DMS53 treated with DMSO at 0.1 percent for 48 hours (cell line): ENCODE data around the gene RANBP1.
A peak's percentile ranks its signal among the peaks of the same experiment; 100 is the strongest.
"Not testable (repeated sequence)": the region's sequence is repeated elsewhere in the genome, so short reads cannot be mapped to it uniquely, and the experiment has no call there.

Experiments used
- DNase-seq: peaks from one replicate; lab custom pipeline; 2025; ENCODE audit not compliant: unreplicated experiment; lab: John Stamatoyannopoulos, UW

Gene RANBP1

GRCh38 chr22:20115691-20116375 lies at the start of gene RANBP1:
RANBP1 (plus strand) TSS chr22:20116104; CDS start chr22:20116185, 81 bp downstream.
- DNase-seq = no peak

GRCh38 chr22:20066617-20067383 lies 49.1 kb upstream of the RANBP1 start:
- DNase-seq = no peak

DNA sequence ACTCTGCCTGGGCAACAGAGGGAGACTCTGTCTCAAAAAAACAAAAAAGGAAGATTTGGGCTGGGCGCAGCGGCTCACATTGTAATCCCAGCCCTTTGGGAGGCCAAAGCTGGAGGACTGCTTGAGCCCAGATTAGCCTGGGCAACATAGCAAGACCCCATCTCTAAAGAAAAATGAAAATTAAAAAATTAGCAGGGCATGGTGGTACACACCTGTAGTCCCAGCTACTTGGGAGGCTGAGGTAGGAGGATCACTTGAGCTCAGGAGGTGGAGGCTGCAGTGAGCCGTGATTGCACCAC lies 48.6 kb upstream of the RANBP1 start:
- not testable (repeated sequence) for DNase-seq

GRCh38 chr22:20068640-20069039 lies 47.3 kb upstream of the RANBP1 start:
- no peak for DNase-seq

GRCh38 chr22:20069331-20070042 lies 46.4 kb upstream of the RANBP1 start:
- DNase-seq = no peak

DNA sequence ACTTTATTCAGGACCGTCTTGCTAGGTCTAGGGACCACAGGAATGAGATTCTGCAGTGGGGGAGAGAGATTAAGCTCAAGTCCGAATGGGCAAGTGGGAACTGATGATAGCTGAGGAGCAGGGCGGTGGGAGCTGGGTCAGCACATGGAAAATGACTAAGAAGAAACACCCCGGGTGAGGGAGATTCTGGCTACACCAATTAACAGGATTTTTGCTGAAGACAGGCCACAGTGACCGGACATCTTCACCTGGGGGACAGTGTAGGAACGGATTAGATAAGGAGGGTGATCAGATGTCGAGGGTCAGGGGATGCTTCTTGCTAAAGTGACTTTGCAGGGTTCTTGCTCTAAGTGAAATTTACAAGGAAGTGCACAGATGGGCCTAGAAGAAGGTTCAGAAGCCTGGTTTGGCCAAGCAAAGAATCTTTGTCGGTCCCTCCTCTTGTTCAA lies 44.4 kb upstream of the RANBP1 start:
- DNase-seq = no peak

- DNase-seq = no peak
Observed at GRCh38 chr22:20076627-20077172, 39.2 kb upstream of the RANBP1 start.

- peak; percentile 55 for DNase-seq
Observed at GRCh38 chr22:20079745-20080444, 36.0 kb upstream of the RANBP1 start, which contains the start of gene DGCR8. DGCR8 (plus strand) TSS chr22:20080241; CDS start chr22:20085964, 5,723 bp downstream.

DNA sequence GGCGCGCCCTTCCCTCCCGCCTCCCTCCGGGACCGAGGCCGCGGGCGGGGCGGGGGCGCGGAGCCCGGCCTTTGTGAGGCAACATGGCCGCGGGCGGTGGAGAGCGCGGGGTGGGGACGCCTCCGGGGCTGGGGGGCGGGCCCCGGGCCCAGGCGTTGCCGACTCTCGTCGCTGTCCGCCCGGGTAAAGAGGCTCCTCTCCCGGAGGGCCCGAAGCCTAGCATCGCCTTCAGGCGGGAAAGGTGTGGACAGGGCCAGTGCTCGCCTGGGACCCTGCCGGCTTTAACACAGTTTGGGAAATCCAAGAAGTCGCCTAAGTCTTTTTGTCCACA lies 35.5 kb upstream of the RANBP1 start:
- no peak for DNase-seq

DNA sequence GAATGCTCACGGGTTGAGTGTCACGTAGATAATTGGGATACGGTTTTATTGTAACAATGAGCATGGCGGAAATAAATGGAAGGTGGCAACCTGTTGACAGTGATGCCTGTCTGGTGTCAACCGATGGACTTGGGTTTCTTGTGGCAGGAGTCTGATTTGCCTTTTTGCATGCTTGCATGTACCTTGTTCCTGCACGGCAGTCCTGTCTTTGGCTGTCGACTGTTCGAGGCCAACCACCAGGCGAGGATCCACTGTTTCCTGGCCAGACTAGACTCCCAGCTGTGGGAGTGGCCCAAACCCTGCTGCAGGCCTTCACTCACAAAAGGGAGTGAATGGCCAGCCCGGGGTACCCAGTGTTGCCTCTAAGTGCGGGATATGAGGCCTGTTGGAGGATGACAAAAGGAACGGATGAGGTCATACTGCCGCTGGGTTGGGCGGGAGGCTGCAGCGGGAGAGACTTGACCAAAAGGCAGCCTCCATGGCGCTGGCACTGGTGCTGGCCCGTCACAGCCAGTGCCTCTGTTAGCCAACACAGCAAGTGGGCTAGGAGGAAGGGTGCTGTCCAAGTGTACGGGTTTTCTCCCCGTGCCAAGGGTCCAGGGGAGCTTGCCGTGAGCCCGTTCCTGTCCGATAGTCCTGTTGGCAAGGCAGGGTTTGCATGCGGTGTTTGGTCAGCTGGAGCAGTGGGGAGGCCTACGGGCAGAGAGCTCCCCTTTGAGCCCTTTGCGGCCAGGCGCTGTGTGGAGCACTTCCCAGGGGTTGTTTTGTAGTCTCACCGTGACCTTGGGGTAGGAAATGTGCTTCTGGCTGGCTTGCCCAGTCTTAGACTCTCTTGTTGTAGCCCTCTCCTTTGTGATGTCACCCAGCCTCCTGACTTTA lies 34.9 kb upstream of the RANBP1 start:
- DNase-seq = peak; percentile 0

- no peak for DNase-seq
Observed at GRCh38 chr22:20083157-20083890, 32.6 kb upstream of the RANBP1 start.

DNA sequence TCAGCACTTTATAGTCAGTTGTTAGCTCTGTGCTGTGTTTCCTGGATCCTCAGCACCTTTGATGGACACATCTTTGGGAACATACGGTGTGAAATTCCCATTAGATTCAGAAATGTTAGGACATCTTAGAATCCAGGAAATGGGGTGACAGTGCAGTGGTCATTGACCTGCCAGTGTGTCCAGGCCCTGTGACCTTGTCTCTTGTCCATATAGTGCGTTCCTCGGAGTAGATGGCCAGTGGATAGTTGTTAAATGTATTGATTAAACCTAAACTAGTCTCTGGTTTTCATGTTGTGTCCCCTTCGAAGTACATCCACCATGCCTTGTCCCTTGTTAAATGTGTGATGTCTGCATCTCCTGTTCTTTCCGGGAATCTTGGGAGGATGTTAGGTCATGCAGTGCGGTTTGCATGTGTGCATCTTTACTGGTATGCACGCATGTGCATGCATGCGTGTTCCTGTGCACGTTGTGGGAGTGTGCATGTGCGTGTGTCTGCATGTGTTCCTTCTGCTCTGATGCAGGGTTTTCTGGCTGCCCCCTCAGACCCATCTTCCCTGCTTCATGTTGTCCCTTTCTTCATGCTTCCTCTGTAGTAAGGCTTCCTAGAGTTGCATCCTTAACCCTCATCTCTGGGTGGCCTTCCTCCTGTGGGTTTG lies 31.9 kb upstream of the RANBP1 start:
- no peak for DNase-seq

DNA sequence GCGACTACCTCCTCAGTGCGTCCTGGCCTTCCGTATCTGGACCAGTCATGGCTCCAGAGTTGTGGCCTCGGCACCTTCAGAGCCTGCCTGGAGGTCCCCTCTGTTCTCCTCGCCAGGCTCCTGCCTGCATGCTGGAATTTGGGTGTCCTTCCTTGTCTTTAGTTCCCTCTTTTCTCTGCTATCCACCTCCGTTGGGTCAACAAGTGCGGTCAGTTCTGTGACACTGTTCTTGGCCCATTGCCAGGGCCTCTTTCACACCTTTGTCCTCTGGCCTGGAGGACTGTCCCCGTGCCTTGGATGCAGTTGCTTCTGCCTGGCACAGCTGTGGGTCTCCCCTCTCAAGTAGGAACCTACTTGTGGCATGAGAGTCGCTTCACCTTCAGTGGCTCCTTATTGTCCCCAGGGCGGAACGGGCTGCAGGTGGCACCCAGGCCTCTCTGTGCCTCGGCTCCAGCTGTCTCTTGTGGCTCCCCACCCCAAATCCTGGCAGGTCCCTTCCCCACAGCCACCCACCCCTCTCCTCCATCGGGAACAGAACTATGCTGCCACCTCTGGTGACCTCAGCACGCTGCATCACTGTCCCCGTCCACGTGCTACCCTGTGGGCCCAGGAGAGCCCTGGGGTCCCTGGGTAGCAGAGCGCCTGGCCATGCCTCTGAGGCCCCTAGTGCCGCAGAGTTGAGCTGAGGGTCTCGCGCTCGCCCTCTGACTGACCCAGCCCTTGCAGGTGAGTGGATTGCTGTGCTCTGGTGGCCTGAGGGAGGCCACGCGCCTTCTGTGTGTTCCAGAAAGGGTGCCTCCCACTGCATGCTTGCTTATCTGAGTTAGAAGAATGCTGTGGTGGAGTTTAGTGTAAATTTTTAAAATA lies 31.1 kb upstream of the RANBP1 start:
- DNase-seq = no peak

DNA sequence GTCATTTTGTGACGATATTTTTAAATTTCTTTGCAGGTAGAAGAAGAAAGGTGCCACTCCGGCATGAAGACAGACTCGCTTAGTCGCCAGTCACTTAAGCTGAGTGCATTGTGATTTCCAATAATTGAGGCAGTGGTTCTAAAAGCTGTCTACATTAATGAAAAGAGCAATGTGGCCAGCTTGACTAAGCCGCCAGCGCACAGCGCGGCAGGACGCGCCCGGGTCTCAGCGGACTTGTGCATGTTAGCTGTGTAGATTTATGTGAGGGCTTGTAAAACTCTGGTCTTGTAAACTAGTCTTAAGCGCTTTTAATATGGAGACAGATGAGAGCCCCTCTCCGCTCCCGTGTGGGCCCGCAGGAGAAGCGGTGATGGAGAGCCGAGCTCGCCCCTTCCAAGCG lies 30.3 kb upstream of the RANBP1 start:
- DNase-seq = no peak

DNA sequence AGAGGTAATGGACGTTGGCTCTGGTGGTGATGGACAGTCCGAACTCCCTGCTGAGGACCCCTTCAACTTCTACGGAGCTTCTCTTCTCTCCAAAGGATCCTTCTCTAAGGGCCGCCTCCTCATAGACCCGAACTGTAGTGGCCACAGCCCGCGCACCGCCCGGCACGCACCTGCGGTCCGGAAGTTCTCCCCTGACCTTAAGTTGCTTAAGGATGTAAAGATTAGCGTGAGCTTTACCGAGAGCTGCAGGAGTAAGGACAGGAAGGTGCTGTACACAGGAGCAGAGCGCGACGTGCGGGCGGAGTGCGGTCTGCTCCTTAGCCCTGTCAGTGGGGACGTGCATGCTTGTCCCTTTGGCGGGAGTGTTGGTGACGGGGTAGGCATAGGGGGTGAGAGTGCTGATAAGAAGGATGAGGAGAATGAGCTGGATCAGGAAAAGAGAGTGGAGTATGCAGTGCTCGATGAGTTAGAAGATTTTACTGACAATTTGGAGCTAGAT lies 29.8 kb upstream of the RANBP1 start:
- DNase-seq = no peak

GRCh38 chr22:20086763-20087162 lies 29.1 kb upstream of the RANBP1 start:
- DNase-seq = no peak

GRCh38 chr22:20087319-20088262 lies 28.3 kb upstream of the RANBP1 start:
- no peak for DNase-seq
